ENCODE results near the gene NOC2L.

- TF ChIP-seq EP300 (IDR thresholded peaks at IDR 0.05) (no peak), REST (IDR thresholded peaks at IDR 0.05) (no peak), MAX (IDR thresholded peaks at IDR 0.05) (no peak), ELK1 (IDR thresholded peaks at IDR 0.05; ENCODE audit: low read depth, low read length) (no peak), CTCF (IDR thresholded peaks at IDR 0.05) (no peak), FOXS1 (CRISPR knock-in tag; IDR thresholded peaks at IDR 0.05) (no peak), POLR2A (IDR thresholded peaks at IDR 0.05; ENCODE audit: low read length) (no peak), RFX5 (IDR thresholded peaks at IDR 0.05) (no peak)
Observed at GRCh38 chr1:981955-982558, 23.0 kb upstream of the NOC2L start, which contains the start of gene PERM1.

Data from A549 (cell line).